ENCODE measurements around the gene BICRAL. TPM values are rescaled to one million over a fixed set of nuclear protein-coding genes. Genes with fewer than 3 reads are reported as not detected.
"Not testable (repeated sequence)": the region's sequence is repeated elsewhere in the genome, so short reads cannot be mapped to it uniquely, and the experiment has no call there.

Gene BICRAL
- total RNA-seq, 1 donor from 2014 or later: 5.6 TPM

DNA sequence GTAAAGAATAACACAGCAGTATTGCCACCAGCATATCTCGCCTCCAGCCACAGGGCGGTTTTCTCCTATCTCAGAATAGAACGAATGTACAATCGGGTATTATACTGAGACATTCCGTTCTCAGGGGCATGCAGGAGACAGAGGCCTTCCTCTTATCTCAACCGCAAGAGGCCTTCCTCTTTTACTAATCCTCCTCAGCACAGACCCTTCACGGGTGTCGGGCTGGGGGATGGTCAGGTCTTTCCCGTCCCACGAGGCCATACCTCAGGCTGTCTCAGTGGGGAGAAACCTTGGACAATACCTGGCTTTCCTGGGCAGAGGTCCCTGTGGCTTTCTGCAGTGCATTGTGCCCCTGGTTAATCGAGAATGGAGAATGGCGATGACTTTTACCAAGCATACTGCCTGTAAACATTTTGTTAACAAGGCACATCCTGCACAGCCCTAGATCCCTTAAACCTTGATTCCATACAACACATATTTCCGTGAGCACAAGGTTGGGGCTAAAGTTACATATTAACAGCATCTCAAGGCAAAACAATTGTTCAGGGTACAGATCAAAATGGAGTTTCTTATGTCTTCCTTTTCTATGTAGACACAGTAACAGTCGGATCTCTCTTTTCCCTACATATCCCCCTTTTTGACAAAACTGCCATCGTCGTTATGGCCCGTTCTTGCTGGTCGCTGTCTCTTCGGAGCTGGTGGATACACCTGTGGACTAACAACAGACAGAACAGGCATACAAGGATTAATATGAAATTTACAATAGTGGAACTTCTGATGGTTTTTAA, 112.4 kb downstream of the BICRAL start:
- DNase-seq (ENCODE audit: low read depth in 2 of 2): not testable (repeated sequence)

DNA sequence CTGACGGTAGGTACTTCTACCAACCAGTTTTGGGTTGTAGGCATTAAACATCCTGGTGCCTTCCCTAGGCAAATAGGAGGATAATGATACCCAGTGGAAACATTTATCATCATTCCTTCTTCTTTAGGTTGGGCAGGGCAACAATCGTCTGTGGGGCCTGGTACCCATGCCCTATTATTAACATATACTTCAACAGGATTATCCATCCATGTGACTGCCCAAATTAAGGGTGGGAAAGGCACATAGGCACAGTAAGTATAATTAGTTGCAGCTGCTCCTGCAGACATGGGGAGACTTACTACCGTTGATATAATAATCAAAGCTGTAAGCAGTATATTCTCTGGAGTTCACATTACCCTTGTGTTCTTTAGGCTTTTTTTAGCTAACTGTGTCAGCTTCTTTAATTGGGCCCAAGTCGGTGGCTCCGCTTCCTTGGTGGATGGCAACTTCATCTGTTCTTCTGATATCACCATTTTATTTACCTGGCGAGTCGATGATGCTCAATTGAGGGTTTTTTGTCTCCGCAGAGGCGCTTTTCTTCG, 114.4 kb downstream of the BICRAL start:
- no peak for DNase-seq (ENCODE audit: low read depth in 2 of 2)

DNA sequence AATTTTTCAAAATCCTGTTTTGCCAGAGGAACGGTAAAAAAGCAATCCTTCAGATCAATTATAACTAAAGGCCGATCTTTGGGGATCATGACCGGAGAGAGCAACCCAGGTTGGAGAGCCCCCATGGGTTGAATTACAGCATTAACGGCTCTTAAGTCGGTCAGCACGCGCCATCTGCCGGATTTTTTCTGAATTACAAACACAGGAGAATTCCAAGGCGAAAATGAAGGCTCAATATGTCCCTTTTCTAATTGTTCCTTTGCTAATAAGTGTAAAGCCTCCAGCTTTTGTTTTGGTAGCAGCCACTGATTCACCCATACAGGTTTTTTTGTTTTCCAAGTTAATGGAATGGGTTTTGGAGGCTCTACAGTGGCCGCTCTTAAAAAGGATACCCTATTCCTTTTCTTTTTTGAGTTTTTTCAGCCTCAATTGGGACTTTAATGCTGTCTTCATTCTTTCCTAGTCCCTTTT, 117.1 kb downstream of the BICRAL start:
- DNase-seq (ENCODE audit: low read depth in 2 of 2): peak; percentile 71 to 79

- peak in 1 of 2 donors; percentile 63 for DNase-seq (ENCODE audit: low read depth in 2 of 2)
These were observed 118.0 kb downstream of the BICRAL start for GRCh38 chr6:42899871-42900270.

GRCh38 chr6:42901538-42901957, 119.7 kb downstream of the BICRAL start:
- peak; percentile 86 to 87 for DNase-seq (ENCODE audit: low read depth in 2 of 2)

DNA sequence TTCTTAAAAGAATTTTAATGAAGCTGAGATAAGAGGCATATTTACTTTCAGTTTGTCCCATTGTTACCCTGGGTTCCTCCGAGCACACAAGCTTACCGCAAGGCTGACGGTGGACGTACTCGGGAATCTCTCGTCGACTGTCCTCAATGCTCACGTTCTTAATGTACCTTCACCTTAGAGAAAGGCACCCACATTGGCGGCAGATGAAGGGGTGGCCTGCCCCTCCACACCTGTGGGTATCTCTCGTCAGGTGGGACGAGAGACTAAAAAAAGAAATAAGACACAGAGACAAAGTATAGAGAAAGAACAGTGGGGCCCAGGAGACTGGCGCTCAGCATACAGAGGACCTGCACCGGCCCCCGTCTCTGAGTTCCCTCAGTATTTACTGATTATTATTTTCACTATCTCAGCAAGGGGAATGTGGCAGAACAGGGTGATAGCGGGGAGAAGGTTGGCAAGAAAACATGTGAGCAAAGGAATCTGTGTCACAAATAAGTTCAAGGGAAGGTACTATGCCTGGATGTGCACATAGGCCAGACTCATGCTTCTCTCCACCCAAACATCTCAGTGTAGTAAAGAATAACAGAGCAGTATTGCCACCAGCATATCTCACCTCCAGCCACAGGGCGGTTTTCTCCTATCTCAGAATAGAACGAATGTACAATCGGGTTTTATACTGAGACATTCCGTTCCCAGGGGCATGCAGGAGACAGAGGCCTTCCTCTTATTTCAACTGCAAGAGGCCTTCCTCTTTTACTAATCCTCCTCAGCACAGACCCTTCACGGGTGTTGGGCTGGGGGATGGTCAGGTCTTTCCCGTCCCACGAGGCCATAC, 120.8 kb downstream of the BICRAL start:
- not testable (repeated sequence) for DNase-seq (ENCODE audit: low read depth in 2 of 2)

DNA sequence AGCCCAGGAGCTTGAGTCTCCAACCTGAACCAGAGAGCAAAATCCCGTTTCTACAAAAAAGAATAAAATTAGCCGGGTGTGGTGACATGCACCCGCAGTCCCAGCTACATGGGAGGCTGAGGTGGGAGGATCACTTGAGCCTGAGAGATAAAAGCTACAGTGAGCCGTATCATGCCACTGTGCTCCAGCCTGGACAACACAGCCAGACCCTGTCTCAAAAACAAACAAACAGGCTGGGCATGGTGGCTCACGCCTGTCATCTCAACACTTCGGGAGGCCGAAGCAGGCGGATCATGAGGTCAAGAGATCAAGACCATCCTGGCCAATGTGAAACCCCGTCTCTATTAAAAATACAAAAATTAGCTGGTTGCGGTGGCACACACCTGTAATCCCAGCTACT, 122.6 kb downstream of the BICRAL start:
- no peak for DNase-seq (ENCODE audit: low read depth in 2 of 2)

DNA sequence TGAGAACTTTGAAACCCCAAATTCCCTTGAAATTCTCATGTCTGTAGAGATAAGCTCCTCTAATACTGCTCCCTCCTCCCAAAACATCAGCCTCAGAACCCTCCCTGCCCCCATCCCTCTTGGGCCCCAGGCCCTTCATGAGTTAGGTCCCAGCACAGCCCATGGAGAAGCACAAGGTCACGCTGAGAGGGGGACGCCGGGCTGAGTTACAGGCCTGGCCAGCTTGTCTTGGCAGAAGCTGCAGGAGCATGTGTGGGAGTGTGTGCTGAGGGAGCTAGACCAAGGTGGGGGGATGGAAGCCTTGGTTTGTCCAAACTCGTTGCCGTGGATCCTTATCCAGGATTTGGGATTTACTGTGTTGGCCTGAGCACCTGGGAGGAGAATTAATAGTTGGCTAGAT, 125.5 kb downstream of the BICRAL start:
- no peak for DNase-seq (ENCODE audit: low read depth in 2 of 2)

DNA sequence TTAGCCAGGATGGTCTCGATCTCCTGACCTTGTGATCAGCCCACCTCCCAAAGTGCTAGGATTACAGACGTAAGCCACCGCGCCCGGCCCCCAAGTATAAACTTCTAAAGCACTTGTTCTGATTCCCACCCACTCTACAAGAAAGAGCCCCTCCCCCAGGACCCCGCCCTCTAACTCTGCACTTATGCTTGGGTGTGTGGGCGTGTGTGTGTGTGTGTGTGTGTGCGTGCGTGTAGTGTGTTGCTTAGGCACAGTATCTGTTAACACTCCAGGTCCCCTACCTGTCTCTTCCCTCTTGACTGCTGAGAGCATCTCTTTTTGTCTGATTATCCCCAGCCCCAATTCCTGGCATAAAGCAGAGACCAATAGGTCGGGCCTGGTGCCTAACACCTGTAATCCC, 128.0 kb downstream of the BICRAL start:
- DNase-seq (ENCODE audit: low read depth in 2 of 2): no peak

DNA sequence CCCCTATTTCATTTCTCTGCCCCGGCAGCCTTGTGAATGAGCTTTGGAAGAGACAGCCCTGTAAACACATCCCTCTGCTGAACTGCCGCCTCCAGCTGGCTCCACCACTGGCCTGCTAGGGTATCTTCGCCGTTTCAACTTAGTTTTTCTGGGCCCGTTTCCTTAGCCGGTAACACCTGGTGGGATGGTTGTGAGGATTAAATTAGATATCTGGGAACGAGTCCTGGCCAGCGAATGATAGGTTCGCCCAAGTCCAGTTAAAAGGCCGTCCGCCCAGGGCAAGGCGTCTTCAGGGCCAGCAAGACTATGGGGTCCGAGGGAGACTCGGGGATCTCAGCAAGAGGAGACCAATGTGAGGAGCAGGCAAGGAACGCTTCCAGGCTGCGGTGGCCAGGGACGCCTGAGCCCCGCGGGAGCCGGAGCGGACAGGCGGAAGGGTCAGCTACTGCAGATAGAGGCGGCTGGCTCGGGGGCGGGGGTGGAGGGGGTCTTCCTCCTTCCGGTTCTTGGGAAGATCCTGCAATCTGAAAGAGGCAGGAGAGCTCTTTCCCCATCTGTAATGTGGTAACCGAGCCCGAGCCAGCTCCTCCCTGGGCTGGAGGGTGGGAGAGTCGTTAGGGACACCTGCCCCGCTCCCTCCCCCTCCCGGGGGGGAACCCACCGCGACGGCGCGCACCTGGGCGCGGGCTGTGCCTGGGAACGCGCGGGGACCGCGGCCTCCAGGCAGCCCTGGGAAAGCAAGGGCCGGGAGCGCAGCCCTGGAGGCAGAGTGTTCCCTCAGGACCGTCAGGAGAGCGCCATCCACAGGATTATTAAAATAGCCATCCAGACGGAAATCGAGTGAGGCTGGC, 129.5 kb downstream of the BICRAL start:
- DNase-seq (ENCODE audit: low read depth in 2 of 2): no peak

DNA sequence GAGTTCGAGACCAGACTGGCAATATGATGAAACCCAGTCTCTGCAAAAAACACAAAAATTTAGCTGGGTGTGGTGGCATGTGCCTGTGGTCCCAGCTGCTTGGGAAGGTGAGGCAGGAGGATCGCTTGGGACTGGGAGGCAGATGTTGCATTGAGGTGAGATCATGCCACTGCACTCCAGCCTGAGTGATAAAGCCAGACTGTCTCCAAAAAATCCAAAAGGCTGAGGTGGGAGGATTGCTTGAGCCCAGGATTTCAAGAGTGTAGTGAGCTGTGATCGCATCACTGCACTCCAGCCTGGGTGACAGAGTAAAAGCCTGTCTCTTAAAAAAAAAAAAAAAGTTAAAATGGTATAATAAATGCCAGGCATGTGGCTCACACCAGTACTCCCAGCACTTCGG, 132.7 kb downstream of the BICRAL start:
- DNase-seq (ENCODE audit: low read depth in 2 of 2): no peak

GRCh38 chr6:42915732-42916131, 133.9 kb downstream of the BICRAL start, which contains the start of gene PTCRA:
Gene PTCRA (plus strand): TSS chr6:42916053. CDS start chr6:42916070, 17 bp downstream.
- no peak for DNase-seq (ENCODE audit: low read depth in 2 of 2)

DNA sequence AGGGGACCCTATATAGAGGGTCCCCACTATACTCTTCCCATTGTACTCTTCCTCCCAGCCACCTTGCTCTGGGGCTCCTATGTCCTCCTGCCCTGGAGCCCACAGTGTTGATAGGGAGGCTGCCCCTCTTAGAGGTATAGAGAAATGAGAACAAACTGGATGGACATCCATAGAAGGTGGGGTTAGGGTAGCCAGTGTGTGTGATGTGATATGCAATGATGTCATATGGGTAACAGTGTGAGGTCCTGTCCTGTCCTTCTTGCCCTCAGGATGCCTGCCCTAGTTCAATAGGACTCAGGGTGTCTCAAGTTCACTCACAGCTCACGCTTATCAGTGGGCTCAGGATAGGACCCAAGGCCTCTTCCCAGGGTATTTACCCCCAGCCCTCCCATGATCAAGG, 134.4 kb downstream of the BICRAL start:
- no peak for DNase-seq (ENCODE audit: low read depth in 2 of 2)

Other genes starting within 250 kb of the BICRAL start
- gene UBR2, start 218.0 kb upstream of the BICRAL start, total RNA-seq: 17.4 and 23.2 TPM in 2 replicates
- 0.44 and 0.60 TPM in 2 replicates for gene PRPH2, start 59.5 kb upstream of the BICRAL start, total RNA-seq
- gene TBCC, start 35.9 kb upstream of the BICRAL start, total RNA-seq: 26.4 and 35.5 TPM in 2 replicates
- gene RPL7L1, start 97.6 kb downstream of the BICRAL start, total RNA-seq: 76.5 and 91.5 TPM in 2 replicates
- gene PTCRA, start 134.0 kb downstream of the BICRAL start, total RNA-seq: not detected in 2 replicates
- gene CNPY3, start 147.4 kb downstream of the BICRAL start, total RNA-seq: 16.6 and 38.1 TPM in 2 replicates
- under 0.01 TPM in 1 of 2 replicates, not detected in the other for gene GNMT, start 178.7 kb downstream of the BICRAL start, total RNA-seq
- gene PEX6, start 197.1 kb downstream of the BICRAL start, total RNA-seq: 6.3 and 19.2 TPM in 2 replicates
- 19.2 and 22.0 TPM in 2 replicates for gene PPP2R5D, start 202.5 kb downstream of the BICRAL start, total RNA-seq
- gene MEA1, start 231.9 kb downstream of the BICRAL start, total RNA-seq: 33.3 and 47.0 TPM in 2 replicates
- gene KLHDC3, start 232.2 kb downstream of the BICRAL start, total RNA-seq: 104 and 126 TPM in 2 replicates
- 58.9 and 64.9 TPM in 2 replicates for gene RRP36, start 239.6 kb downstream of the BICRAL start, total RNA-seq

Data from lung microvascular endothelial cell (primary cell).